ENCODE data around the gene CIAPIN1.
"Not testable (repeated sequence)": the region's sequence is repeated elsewhere in the genome, so short reads cannot be mapped to it uniquely, and the experiment has no call there.

The CIAPIN1 gene

GRCh38 chr16:57462209-57462977 is 15.2 kb upstream of the CIAPIN1 start, which contains the start of gene POLR2C:
POLR2C (plus strand) TSS chr16:57462679; CDS start chr16:57462725, 46 bp downstream.
- TF ChIP-seq CTCF (IDR thresholded peaks at IDR 0.05; ENCODE audit: unreplicated experiment in 3 of 3), result peak; percentile 98
- H3K9me3 Mint-ChIP-seq, result no peaks in the 10 kb centered on the region
- H3K27me3 Mint-ChIP-seq (ENCODE audit: low read depth), result no peaks in the 10 kb centered on the region
- H3K4me1 Mint-ChIP-seq, result peaks cover 9% of the 10 kb centered on the region
- peak within 1 kb of the TSS; percentile 99 to 100 (median 100) for H3K4me3 Mint-ChIP-seq
- peak within 1 kb of the TSS; percentile 84 to 98 (median 86) for H3K27ac Mint-ChIP-seq
- peaks cover 49% of the 10 kb centered on the region for H3K36me3 Mint-ChIP-seq (ENCODE audit: low read depth)

- Mint-ChIP-seq H3K4me3 (no peak overlapping the region), H3K9me3 (no peaks in the 10 kb centered on the region), H3K36me3 (ENCODE audit: low read depth) (peaks cover 40% of the 10 kb centered on the region), H3K4me1 (peaks cover 9% of the 10 kb centered on the region), H3K27ac (no peak overlapping the region), H3K27me3 (ENCODE audit: low read depth) (no peaks in the 10 kb centered on the region)
- TF ChIP-seq CTCF (IDR thresholded peaks at IDR 0.05; ENCODE audit: unreplicated experiment in 3 of 3), result no peak
Measured at GRCh38 chr16:57452021-57452420, 4.8 kb upstream of the CIAPIN1 start.

GRCh38 chr16:57446531-57447185 is 527 bp downstream of the CIAPIN1 start:
- H3K27ac Mint-ChIP-seq, result peak overlapping the region; percentile 79 to 95 (median 94)
- H3K9me3 Mint-ChIP-seq, result peaks cover 2% of the 10 kb centered on the region
- H3K36me3 Mint-ChIP-seq (ENCODE audit: low read depth), result peaks cover 14% of the 10 kb centered on the region
- no peaks in the 10 kb centered on the region for H3K27me3 Mint-ChIP-seq (ENCODE audit: low read depth)
- peak overlapping the region; percentile 93 to 97 (median 94) for H3K4me3 Mint-ChIP-seq
- peaks cover 22% of the 10 kb centered on the region for H3K4me1 Mint-ChIP-seq
- TF ChIP-seq CTCF (IDR thresholded peaks at IDR 0.05; ENCODE audit: unreplicated experiment in 3 of 3), result no peak

GRCh38 chr16:57445510-57445909 is 1.7 kb downstream of the CIAPIN1 start:
- H3K27ac Mint-ChIP-seq, result no peak overlapping the region
- H3K36me3 Mint-ChIP-seq (ENCODE audit: low read depth), result peaks cover 26% of the 10 kb centered on the region
- H3K9me3 Mint-ChIP-seq, result peaks cover 3% of the 10 kb centered on the region
- no peak for TF ChIP-seq CTCF (IDR thresholded peaks at IDR 0.05; ENCODE audit: unreplicated experiment in 3 of 3)
- no peaks in the 10 kb centered on the region for H3K27me3 Mint-ChIP-seq (ENCODE audit: low read depth)
- peaks cover 22% of the 10 kb centered on the region for H3K4me1 Mint-ChIP-seq
- H3K4me3 Mint-ChIP-seq, result peak overlapping the region in 2 of 3 experiments; percentile 64 to 74

- Mint-ChIP-seq H3K27ac (peak overlapping the region; percentile 55 to 81 (median 57)), H3K4me1 (peaks cover 22% of the 10 kb centered on the region), H3K27me3 (ENCODE audit: low read depth) (no peaks in the 10 kb centered on the region), H3K9me3 (peaks cover 6% of the 10 kb centered on the region), H3K4me3 (peak overlapping the region; percentile 60 to 72 (median 70)), H3K36me3 (ENCODE audit: low read depth) (peaks cover 34% of the 10 kb centered on the region)
- no peak for TF ChIP-seq CTCF (IDR thresholded peaks at IDR 0.05; ENCODE audit: unreplicated experiment in 3 of 3)
Measured at GRCh38 chr16:57444711-57445110, 2.5 kb downstream of the CIAPIN1 start.

GRCh38 chr16:57440551-57440950 is 6.6 kb downstream of the CIAPIN1 start:
- H3K27ac Mint-ChIP-seq; H3K4me1 Mint-ChIP-seq; H3K4me3 Mint-ChIP-seq; H3K9me3 Mint-ChIP-seq; H3K27me3 Mint-ChIP-seq (ENCODE audit: low read depth): not testable (repeated sequence)
- peaks cover 61% of the 10 kb centered on the region for H3K36me3 Mint-ChIP-seq (ENCODE audit: low read depth)

GRCh38 chr16:57439947-57440346 is 7.2 kb downstream of the CIAPIN1 start:
- H3K36me3 Mint-ChIP-seq (ENCODE audit: low read depth), result peaks cover 65% of the 10 kb centered on the region
- H3K27ac Mint-ChIP-seq; H3K9me3 Mint-ChIP-seq; H3K4me3 Mint-ChIP-seq; H3K4me1 Mint-ChIP-seq; H3K27me3 Mint-ChIP-seq (ENCODE audit: low read depth): not testable (repeated sequence)

All from nephron (organoid).